ENCODE results near the gene CCDC15.

Gene CCDC15

GRCh38 chr11:124953753-124954589 lies at the start of gene CCDC15:
CCDC15 (plus strand) TSS chr11:124954202; CDS start chr11:124954733, 531 bp downstream.
- DNase-seq, result peak; percentile 99

GRCh38 chr11:124915541-124916369 lies 38.2 kb upstream of the CCDC15 start:
- no peak for DNase-seq

- DNase-seq, result no peak
Measured at GRCh38 chr11:124916370-124916710, 37.7 kb upstream of the CCDC15 start.

GRCh38 chr11:124917115-124917637 lies 36.8 kb upstream of the CCDC15 start:
- DNase-seq, result peak; percentile 74

- no peak for DNase-seq
Measured at GRCh38 chr11:124918950-124919349, 35.1 kb upstream of the CCDC15 start, which contains the start of gene HEPN1. HEPN1 (plus strand) TSS chr11:124919250.

GRCh38 chr11:124919898-124920297 lies 34.1 kb upstream of the CCDC15 start:
- DNase-seq, result no peak

GRCh38 chr11:124920356-124920755 lies 33.6 kb upstream of the CCDC15 start:
- no peak for DNase-seq

GRCh38 chr11:124920870-124921609 lies 33.0 kb upstream of the CCDC15 start:
- peak; percentile 87 for DNase-seq

- DNase-seq, result no peak
Measured at GRCh38 chr11:124922831-124923230, 31.2 kb upstream of the CCDC15 start.

GRCh38 chr11:124923296-124923695 lies 30.7 kb upstream of the CCDC15 start:
- no peak for DNase-seq

- DNase-seq, result no peak
Measured at GRCh38 chr11:124928942-124929665, 24.9 kb upstream of the CCDC15 start.

GRCh38 chr11:124930799-124931198 lies 23.2 kb upstream of the CCDC15 start:
- no peak for DNase-seq

- no peak for DNase-seq
Measured at GRCh38 chr11:124934862-124935547, 19.0 kb upstream of the CCDC15 start.

- DNase-seq, result no peak
Measured at GRCh38 chr11:124935548-124936514, 18.2 kb upstream of the CCDC15 start, which contains the start of gene HEPACAM. HEPACAM (minus strand) TSS chr11:124936047; CDS start chr11:124936006, 41 bp downstream.

- no peak for DNase-seq
Measured at GRCh38 chr11:124937336-124937935, 16.6 kb upstream of the CCDC15 start.

- DNase-seq, result no peak
Measured at GRCh38 chr11:124938206-124938765, 15.7 kb upstream of the CCDC15 start.

GRCh38 chr11:124938970-124939369 lies 15.0 kb upstream of the CCDC15 start:
- DNase-seq, result no peak

- DNase-seq, result no peak
Measured at GRCh38 chr11:124941703-124942102, 12.3 kb upstream of the CCDC15 start.

Measured in right hindlimb (tissue), 1 donor.